Measurements from ENCODE around the gene KDM1B. TPM values are rescaled to one million over a fixed set of nuclear protein-coding genes. Genes with fewer than 3 reads are reported as not detected.
A peak's percentile ranks its signal among the peaks of the same experiment; 100 is the strongest.
"Not testable (repeated sequence)": the region's sequence is repeated elsewhere in the genome, so short reads cannot be mapped to it uniquely, and the experiment has no call there.

Gene KDM1B
- total RNA-seq, 2 experiments from 2014 or later, result 11.8 to 12.0 TPM

DNA sequence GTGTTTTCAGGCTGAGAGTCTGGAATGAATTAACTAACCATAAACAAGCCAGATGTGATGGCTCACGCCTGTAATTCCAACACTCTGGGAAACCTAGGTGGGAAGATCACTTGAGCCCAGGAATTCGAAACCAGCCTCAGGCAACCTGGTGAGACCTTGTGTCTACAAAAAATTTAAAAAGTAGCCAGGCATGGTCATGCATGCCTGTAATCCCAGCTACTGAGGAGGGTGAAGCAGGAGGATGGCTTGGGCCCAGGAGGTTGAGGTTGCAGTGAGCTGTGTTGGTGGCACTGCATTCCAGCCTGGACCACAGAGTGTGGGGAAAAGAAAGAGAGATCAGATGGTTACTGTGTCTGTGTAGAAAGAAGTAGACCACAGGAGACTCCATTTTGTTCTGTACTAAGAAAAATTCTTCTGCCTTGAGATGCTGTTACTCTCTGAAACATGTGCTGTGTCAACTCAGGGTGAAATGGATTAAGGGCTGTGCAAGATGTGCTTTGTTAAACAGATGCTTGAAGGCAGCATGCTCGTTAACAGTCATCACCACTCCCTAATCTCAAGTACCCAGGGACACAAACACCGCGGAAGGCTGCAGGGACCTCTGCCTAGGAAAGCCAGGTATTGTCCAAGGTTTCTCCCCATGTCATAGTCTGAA, 71.4 kb downstream of the KDM1B start:
- not testable (repeated sequence) for H3K27ac Mint-ChIP-seq, H3K4me1 Mint-ChIP-seq, DNase-seq, H3K27me3 Mint-ChIP-seq, H3K4me3 Mint-ChIP-seq
- peaks cover 16% of the 10 kb centered on the region for H3K9me3 Mint-ChIP-seq
- peaks cover 57% of the 10 kb centered on the region for H3K36me3 Mint-ChIP-seq

- H3K27ac Mint-ChIP-seq, H3K27me3 Mint-ChIP-seq, DNase-seq, H3K4me3 Mint-ChIP-seq, H3K4me1 Mint-ChIP-seq: not testable (repeated sequence)
- H3K9me3 Mint-ChIP-seq, result peaks cover 22% of the 10 kb centered on the region
- peaks cover 60% of the 10 kb centered on the region for H3K36me3 Mint-ChIP-seq
Measured at GRCh38 chr6:18227166-18227565, 71.9 kb downstream of the KDM1B start.

DNA sequence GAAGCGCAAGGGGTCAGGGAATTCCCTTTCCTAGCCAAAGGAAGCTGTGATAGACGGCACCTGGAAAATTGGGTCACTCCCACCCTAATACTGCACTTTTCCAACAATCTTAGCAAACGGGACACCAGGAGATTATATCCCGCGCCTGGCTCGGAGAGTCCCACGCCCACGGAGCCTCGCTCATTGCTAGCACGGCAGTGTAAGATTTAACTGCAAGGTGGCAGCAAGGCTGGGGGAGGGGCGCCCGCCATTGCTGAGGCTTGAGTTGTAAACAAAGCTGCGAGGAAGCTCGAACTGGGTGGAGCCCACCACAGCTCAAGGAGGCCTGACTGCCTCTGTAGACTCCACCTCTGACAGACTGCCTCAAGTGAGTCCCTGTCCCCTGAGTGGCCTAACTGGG, 73.4 kb downstream of the KDM1B start:
- DNase-seq, result not testable (repeated sequence)
- peaks cover 32% of the 10 kb centered on the region for H3K9me3 Mint-ChIP-seq

DNA sequence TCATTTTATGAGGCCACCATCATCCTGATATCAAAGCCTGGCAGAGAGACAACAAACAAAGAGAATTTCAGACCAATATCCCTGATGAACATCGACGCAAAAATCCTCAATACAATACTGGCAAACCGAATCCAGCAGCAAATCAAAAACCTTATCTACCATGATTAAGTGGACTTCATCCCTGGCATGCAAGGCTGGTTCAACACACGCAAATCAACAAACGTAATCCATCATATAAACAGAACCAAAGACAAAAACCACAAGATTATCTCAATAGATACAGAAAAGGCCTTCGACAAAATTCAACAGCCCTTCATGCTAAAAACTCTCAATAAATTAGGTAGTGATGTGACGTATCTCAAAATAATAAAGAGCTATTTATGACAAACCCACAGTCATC, 76.6 kb downstream of the KDM1B start:
- not testable (repeated sequence) for H3K27me3 Mint-ChIP-seq, H3K27ac Mint-ChIP-seq, DNase-seq, H3K4me3 Mint-ChIP-seq, H3K4me1 Mint-ChIP-seq
- peaks cover 41% of the 10 kb centered on the region for H3K9me3 Mint-ChIP-seq
- H3K36me3 Mint-ChIP-seq, result peaks cover 87% of the 10 kb centered on the region

More for the DNA sequence above, 73.4 kb downstream of the KDM1B start:
- not testable (repeated sequence) for H3K4me1 Mint-ChIP-seq, H3K27ac Mint-ChIP-seq, H3K4me3 Mint-ChIP-seq, H3K27me3 Mint-ChIP-seq
- peaks cover 68% of the 10 kb centered on the region for H3K36me3 Mint-ChIP-seq

DNA sequence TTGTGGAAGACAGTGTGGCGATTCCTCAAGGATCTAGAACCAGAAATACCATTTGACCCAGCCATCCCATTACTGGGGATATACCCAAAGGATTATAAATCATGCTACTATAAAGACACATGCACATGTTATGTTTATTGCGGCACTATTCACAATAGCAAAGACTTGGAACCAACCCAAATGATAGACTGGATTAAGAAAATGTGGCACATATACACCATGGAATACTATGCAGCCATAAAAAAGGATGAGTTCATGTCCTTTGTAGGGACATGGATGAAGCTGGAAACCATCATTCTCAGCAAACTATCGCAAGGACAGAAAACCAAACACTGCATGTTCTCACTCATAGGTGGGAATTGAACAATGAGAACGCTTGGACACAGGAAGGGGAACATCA, 78.5 kb downstream of the KDM1B start:
- not testable (repeated sequence) for H3K4me3 Mint-ChIP-seq, H3K27ac Mint-ChIP-seq, DNase-seq, H3K4me1 Mint-ChIP-seq, H3K27me3 Mint-ChIP-seq
- Mint-ChIP-seq H3K9me3 (peaks cover 41% of the 10 kb centered on the region), H3K36me3 (peaks cover 87% of the 10 kb centered on the region)

GRCh38 chr6:18234564-18234963, 79.3 kb downstream of the KDM1B start:
- H3K36me3 Mint-ChIP-seq, result peaks cover 84% of the 10 kb centered on the region
- DNase-seq, result no peak
- H3K27ac Mint-ChIP-seq, result no peak overlapping the region
- H3K9me3 Mint-ChIP-seq, result peaks cover 39% of the 10 kb centered on the region
- H3K4me3 Mint-ChIP-seq, result no peak overlapping the region
- no peaks in the 10 kb centered on the region for H3K27me3 Mint-ChIP-seq
- peaks cover 4% of the 10 kb centered on the region for H3K4me1 Mint-ChIP-seq

DNA sequence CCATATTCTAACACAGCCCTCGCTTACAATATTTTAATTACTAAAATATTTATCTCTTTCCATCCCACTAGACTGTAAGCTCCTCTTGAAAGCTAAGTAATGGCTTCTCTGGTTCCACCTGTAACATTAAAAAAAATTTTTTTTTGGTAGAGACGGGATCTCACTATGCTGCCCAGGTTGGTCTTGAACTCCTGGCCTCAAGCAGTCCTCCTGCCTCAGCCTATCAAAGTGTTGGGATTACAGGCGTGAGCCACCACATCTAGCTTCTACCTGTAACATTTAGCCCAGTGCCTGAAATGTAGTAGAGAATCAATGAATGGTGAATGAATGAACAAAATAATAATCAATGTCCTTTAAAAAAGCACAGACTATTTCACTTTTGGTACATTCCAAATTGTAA, 80.3 kb downstream of the KDM1B start:
- H3K36me3 Mint-ChIP-seq, result peaks cover 75% of the 10 kb centered on the region
- peaks cover 4% of the 10 kb centered on the region for H3K4me1 Mint-ChIP-seq
- no peaks in the 10 kb centered on the region for H3K27me3 Mint-ChIP-seq
- H3K4me3 Mint-ChIP-seq, result no peak overlapping the region
- DNase-seq, result no peak
- no peak overlapping the region for H3K27ac Mint-ChIP-seq
- peaks cover 33% of the 10 kb centered on the region for H3K9me3 Mint-ChIP-seq

DNA sequence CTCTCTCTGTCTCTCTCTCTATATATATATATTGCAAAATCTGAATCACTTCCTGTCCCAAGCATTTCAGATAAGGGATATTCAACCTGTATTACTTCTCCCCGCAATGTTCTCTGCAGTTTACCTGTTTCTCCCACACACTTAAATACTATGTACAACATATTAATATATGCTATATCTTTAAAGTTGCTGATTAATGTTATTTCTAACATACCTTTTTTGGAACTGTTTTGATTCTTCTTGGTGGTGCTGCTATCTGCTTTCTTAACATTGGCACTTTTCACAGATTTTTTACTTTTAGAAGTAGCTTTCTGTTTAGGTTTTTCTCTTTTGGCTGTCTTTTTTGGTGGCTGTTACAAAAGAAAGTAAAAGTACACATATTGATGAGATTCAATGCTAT, 81.9 kb downstream of the KDM1B start:
- peaks cover 70% of the 10 kb centered on the region for H3K36me3 Mint-ChIP-seq

GRCh38 chr6:18240230-18240629, 85.0 kb downstream of the KDM1B start:
- Mint-ChIP-seq H3K4me1 (peaks cover 36% of the 10 kb centered on the region), H3K27me3 (no peaks in the 10 kb centered on the region), H3K27ac (no peak overlapping the region), H3K36me3 (peaks cover 71% of the 10 kb centered on the region), H3K9me3 (peaks cover 3% of the 10 kb centered on the region), H3K4me3 (no peak overlapping the region)
- DNase-seq, result no peak

More for the DNA sequence above, 81.9 kb downstream of the KDM1B start:
- H3K9me3 Mint-ChIP-seq, result peaks cover 19% of the 10 kb centered on the region
- H3K27me3 Mint-ChIP-seq, result no peaks in the 10 kb centered on the region
- DNase-seq, result no peak
- H3K4me1 Mint-ChIP-seq, result peaks cover 16% of the 10 kb centered on the region
- no peak overlapping the region for H3K4me3 Mint-ChIP-seq
- H3K27ac Mint-ChIP-seq, result no peak overlapping the region

GRCh38 chr6:18241208-18242038, 86.2 kb downstream of the KDM1B start:
- H3K9me3 Mint-ChIP-seq, result peaks cover 12% of the 10 kb centered on the region
- DNase-seq, result no peak
- no peak overlapping the region for H3K4me3 Mint-ChIP-seq
- no peaks in the 10 kb centered on the region for H3K27me3 Mint-ChIP-seq
- peaks cover 48% of the 10 kb centered on the region for H3K4me1 Mint-ChIP-seq
- H3K27ac Mint-ChIP-seq, result peak overlapping the region; percentile 16
- peaks cover 73% of the 10 kb centered on the region for H3K36me3 Mint-ChIP-seq

DNA sequence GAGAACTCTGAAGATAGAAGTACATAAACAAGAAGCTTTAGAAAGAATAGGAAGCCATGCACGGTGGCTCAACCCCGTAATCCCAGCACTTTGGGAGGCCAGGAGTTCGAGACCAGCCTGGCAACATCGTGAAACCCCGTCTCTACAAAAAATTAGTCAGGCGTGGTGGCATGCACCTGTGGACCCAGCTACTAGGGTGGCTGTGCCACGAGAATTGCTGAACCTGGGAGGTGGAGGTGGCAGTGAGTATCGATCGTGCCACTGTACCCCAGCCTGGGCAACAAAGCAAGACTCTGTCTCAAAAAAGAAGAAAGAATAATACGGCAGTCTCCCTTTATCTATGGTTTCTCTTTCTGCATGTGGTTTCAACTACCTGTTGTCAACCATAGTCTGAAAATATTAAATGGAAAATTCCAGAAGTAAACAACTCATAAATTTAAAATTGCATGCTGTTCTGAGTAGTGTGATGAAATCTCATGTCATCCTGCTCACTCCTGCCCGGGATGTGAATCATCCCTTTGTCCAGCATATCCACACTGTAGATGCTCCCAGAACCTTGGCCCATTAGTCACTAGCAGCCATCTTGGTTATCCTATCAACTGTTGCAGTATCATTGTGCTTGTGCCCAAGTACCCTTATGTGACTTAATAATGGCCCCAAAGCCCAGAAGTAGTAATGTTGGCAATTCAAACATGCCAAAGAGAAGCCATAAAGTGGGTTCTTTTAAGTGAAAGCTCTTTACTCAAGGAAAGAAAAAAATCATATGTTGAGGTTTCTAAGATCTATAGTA, 87.0 kb downstream of the KDM1B start:
- Mint-ChIP-seq H3K9me3 (peaks cover 12% of the 10 kb centered on the region), H3K36me3 (peaks cover 77% of the 10 kb centered on the region), H3K4me3 (peak overlapping the region; percentile 32), H3K27ac (peak overlapping the region; percentile 77), H3K27me3 (no peaks in the 10 kb centered on the region), H3K4me1 (peaks cover 51% of the 10 kb centered on the region)
- DNase-seq, result no peak

DNA sequence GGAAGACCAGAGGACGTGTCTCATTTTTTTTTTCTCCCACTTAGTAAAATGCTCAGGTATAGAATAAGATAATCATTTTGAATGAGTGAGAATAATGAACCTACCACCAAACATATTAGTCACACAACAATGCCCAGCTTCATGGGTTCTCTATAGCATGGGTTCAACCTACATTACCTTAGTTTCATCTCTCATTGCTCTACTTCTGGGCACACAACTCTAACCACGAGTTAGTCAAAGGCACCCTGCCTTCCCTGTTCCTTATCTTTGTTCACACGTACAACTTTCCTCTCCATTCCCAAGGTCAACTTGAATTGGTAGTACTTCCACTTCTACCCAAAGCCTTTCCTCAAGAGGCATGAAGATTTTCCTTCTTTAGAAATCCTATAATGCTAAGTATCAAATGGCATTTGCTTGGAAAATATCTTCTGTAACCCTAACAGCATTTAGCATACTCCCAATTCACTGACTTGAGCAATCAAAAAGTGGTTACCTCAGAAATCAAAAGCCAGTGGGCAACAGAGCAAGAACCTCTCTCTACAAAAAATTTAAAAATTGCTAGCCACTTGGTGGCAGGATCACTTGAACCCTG, 88.2 kb downstream of the KDM1B start:
- Mint-ChIP-seq H3K4me1 (peaks cover 51% of the 10 kb centered on the region), H3K9me3 (peaks cover 12% of the 10 kb centered on the region), H3K36me3 (peaks cover 77% of the 10 kb centered on the region), H3K27ac (peak overlapping the region; percentile 46), H3K4me3 (no peak overlapping the region), H3K27me3 (no peaks in the 10 kb centered on the region)
- DNase-seq, result no peak

GRCh38 chr6:18244251-18244650, 89.0 kb downstream of the KDM1B start:
- Mint-ChIP-seq H3K36me3 (peaks cover 80% of the 10 kb centered on the region), H3K9me3 (peaks cover 12% of the 10 kb centered on the region), H3K4me3 (no peak overlapping the region), H3K27ac (no peak overlapping the region), H3K4me1 (peaks cover 54% of the 10 kb centered on the region), H3K27me3 (no peaks in the 10 kb centered on the region)
- DNase-seq, result no peak

DNA sequence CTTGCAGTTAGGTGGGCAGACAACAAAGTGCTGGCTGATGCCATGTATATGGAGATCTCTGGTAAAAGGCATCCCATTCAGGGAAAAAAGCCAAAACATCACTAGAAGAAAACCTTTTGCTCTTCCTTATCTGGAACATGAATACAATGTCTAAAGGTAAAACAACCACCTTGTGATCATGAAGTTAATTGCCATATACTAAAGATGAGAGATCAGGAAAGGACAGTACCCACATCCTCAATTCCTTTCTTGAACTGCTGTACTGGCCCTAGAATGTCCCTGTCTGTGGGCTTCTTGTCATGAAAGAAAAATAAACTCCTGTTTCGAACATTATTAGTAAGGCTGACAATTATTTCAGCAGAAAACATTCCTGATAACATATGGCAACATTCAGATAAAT, 89.9 kb downstream of the KDM1B start:
- Mint-ChIP-seq H3K36me3 (peaks cover 85% of the 10 kb centered on the region), H3K4me3 (no peak overlapping the region), H3K27ac (peak overlapping the region; percentile 62), H3K4me1 (peaks cover 54% of the 10 kb centered on the region), H3K9me3 (peaks cover 12% of the 10 kb centered on the region), H3K27me3 (no peaks in the 10 kb centered on the region)
- no peak for DNase-seq

GRCh38 chr6:18245642-18246041, 90.4 kb downstream of the KDM1B start:
- peaks cover 54% of the 10 kb centered on the region for H3K4me1 Mint-ChIP-seq
- peaks cover 85% of the 10 kb centered on the region for H3K36me3 Mint-ChIP-seq
- DNase-seq, result peak; percentile 48
- peaks cover 12% of the 10 kb centered on the region for H3K9me3 Mint-ChIP-seq
- peak overlapping the region; percentile 62 for H3K27ac Mint-ChIP-seq
- H3K4me3 Mint-ChIP-seq, result no peak overlapping the region
- H3K27me3 Mint-ChIP-seq, result no peaks in the 10 kb centered on the region

All from activated naive CD8-positive, alpha-beta T cell treated with anti-CD3 and anti-CD28 coated beads for 36 hours (primary cell).